COLO668 (cell line): ENCODE results near the gene NAT8L.

Source experiments
- DNase-seq: peaks from one replicate; lab custom pipeline; 2025; ENCODE audit not compliant: unreplicated experiment; lab: John Stamatoyannopoulos, UW

Gene NAT8L

DNA sequence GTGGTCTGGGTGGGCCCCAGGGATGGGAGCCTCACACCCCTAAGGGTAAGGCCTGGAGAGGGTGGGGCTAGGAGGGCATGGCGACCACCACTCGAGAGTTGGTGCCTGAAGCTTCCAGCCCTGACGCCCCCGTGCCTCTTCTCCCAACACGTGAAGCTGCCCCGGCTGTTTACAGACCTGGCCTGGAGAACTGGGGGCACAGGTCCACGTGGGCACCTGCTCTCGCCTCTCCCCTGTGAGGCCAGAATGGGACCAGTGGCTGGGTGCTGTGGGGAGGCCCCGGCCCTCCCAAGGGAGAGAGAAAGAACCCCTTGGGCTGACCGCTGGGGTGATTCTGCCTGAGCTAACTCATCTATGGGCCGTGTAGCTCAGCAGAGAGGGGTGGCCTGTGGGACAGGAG, 15.5 kb downstream of the NAT8L start:
- DNase-seq: no peak

DNA sequence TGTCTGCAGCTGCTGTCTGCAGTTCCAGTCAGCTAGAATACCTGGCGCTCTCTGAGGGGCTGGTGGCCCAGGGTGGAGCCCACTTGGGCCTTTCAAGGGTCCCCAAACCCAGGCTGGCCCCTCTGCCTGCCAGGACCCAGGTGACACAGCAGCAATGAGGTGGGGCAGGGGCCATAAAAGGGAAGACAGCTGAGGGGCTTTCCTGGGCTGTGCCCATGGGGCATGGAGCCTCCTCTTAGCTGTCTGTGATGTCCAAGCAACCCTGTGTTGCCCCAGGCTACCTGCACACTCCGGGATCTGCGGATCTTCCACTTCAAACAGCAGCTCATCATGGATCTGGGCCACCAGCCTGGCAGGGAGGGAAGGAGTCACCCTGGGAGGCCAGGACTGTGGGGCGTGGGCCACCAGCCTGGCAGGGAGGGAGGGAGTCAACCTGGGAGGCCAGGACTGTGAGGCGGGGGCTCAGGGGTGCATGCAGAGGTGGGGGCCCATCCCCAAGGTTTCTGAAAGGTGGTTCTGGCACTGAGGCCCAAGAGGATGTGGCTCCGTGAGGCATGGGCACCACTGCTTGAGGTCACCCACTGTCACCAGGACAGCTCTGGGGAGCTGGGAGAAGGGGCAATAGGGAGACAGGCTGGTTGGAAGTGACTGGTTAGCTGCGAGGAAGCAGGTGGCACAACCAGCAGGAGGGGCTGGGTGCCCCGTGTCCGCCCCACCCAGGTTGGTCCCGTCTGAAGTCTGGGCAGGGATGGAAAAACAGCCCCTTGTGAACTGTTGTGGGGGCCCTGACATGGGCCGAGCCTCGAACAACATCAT, 16.3 kb downstream of the NAT8L start:
- no peak for DNase-seq

DNA sequence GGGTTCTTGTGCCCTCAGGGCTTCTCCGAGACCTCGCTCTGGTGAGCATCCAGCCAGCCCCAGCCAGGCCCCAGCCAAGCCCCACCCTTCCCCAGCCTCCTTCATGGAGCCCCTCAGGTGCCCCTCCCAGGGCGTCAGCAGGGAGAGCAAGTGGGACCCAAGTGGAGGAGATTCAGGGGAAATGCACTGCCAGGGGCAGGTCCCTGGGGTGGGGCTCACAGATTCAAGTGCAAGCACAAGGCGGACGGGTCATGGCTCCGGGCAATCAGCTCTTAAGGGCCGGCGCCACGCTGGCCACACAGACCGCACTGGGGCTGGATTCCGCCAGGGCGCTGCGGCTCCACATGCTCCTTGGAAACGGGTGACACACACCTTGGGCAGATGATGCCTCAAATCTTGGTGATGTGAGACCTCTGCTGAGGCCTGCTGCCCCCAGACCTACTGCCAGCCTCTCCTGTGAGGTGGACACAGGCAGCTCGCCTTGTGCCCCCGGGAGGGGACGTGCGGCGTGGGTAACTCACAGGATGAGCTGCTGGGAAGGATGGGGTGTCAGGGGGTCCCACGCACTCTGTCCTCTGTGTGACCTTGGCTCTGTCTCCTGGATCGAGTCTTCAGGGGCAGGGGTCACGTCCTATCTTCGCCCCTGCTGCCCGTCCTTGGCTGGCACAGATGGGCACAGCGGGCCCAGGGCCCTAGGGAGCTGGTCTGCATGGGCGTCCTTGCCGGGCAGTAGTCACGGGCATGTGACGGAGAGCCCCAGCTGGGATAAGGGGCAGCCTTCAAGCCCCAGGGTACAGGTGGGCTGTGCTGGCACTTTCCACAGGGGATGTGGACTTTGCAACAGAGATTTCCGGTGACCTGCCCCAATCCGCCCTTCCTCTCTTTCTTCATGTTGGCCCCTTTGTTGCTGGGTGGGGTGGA, 17.1 kb downstream of the NAT8L start:
- DNase-seq: no peak

DNA sequence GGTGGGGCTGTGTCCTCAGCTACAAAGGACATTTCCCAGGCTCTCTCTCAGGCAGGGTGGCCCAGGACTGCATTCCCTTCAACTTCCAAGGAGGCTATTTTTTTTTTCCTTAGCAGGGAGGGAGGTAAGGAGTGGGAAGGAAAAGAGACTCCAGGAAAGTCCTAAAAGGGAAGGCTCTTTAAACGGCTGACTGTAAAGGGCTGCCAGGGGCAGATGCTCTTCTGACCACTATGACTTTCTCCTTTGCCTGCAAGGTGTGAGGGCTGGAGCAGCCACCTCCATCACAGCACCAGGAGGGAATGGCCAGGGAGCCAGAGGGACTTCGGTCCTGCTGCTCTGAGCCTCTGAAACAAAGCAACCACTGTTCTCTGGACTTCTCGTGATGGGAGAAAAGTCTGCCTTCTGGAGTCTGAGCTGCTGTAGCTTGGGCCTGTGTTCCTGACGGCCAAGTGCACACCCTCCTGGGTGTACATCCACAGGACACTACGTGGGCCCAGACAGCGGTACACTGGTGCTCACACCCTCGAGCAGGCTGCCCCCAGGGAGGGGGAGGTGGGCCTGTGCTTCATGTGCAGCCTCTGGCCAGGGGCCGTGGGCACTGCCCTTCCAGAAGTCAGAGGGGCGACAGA, 17.9 kb downstream of the NAT8L start:
- DNase-seq: no peak

DNA sequence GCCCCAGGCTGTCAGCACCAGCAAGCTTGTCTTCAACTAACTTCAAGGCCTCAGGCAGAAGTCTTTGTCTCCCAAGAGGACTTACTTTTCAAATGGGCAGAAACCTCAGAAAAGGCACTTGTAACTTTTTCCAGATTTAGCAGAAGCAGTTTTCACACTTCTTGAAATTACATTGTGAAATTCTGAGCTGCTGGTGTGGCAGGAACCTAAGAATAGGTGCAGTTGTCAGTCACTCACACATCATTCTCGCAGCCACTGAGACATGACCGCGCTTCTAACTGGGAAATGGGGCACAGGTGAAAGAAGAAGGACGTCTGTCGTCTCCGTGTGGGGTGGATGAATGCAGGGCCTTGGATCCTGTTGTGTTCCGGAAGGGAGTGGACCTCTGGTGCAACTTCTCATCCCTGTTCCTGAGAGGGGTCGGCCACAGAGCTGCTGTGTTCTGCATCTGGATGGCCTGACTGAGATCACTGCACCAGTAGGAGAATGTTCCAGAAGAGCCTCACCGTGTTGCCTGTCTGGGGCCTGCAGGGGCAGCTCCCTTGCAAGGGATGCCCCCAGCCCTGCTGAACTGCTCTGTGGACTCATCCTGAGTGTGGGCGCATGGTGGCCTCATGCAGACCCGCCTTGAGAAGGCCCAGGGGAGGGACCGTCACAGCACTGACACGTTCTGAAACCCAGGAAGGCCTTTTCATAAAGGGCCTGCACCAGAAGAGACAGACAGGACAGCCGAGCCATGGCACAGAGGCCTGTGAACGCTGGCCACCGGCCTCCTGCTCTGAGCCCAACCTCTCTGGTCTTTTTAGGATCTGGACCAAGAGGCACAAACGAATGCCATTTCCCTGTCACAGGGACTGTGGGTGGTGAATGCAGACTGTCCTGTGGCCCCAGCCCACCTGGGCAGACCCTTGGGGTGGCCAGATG, 18.7 kb downstream of the NAT8L start:
- DNase-seq: no peak

DNA sequence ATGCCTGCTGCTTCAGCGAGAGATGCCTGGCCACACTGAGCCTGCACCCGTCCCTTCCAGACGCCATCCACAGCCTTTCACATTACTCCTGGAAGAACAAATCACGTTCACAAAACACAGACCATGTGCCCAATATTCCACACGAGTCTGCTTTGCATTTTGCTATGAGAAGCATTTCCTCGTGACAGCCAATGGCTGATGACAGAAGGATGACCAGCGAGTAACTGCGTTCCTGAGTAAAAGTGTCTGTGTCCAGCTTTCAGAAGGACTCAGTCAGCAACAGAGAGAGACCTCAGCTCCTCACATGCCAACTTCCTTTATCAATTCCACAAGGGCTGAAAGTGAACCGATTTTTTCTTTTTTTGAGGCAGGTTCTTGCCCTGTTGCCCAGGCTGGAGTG, 19.5 kb downstream of the NAT8L start:
- DNase-seq: no peak

DNA sequence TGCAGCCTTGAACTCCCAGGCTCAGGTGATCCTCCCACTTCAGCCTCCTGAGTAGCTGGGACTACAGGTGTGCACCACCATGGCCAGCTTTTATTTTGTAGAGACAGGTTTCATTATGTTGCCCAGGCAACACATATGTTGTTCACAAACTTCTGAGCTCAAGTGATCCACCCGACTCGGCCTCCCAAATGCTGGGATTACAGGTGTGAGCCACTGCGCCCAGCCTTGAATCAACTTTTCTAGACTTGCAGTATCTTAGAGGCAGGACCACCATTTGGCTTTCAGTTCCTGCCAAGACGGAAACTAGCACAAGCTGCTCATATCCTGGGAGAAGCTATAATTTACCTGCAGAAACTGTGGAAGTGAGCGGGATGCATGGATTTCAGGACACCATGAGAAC, 19.9 kb downstream of the NAT8L start:
- no peak for DNase-seq

DNA sequence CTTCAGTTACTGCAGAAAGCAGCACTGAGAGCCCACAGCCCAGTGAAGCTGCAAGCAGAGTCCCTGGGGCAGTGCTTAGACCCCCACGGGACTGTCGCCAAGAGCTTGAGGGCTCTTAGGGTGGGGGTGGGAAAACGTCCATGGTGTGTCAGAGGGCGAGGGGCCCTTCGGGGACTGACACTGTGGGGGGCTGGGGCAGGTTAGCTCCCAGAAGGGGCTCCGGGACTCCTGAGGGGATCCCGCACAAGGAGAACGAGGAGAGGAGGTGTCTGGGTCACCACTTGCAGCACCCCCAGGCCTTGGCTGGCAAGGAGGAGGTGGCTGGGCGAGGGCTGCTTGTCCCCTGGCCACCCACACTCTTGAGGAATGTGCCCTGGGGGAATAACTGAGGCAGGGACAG, 20.8 kb downstream of the NAT8L start:
- no peak for DNase-seq

DNA sequence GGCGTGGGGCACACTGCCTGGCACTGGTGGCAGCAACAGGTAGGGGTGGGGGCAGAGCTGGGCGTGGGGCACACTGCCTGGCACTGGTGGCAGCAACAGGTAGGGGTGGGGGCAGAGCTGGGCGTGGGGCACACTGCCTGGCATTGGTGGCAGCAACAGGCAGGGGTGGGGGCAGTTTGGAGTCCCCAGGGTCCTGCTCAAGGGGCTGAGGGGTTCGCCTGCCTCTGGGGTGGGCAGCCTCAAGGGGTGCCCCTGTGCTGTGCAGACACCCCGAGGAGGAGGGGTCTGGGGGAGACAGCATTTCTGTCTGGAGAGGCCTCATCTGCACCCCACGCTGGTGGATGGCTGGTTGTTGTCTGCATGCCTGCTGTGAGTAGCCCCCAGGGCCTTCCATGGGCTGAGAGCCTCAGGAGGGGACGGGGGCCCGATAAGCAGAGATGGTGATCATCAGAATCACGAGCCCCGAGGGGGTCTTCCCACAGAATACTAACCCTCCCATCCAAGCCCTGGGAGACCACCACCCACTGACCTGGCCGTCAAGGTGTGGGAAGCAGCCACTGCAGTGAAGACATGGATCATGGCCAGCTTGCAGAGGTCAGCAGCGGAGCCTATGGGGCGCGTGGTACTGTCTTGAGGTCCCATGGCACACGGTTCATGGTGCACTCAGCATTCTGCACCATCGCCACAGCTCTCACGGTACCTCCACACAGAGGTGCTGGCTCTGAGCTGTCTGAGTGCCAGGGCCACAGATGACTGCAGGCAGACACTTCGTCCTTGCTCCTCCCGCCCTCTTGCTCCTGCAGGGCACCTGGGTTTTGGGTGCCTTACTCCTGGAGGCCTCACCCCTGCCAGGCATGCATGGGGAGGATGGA, 21.5 kb downstream of the NAT8L start:
- no peak for DNase-seq

DNA sequence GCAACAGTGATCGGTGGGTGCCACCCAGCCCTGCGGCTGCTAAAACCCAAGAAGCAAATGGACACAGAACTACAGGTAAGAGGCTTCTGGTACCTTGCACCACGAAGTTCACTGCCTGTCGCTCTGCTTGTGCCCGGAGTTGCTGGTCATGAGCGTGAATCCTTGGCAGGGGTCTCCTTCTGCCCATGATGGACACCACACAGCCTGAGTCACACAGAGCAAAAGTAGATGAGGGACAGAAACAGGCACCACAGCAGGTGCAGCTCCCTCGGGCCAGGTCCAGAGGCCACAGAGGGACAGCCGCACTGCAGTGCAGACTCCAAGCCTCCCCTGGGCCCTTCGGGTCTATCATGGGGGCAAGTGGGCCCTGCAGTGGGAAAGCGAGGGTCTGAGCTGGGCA, 22.4 kb downstream of the NAT8L start:
- DNase-seq: no peak

DNA sequence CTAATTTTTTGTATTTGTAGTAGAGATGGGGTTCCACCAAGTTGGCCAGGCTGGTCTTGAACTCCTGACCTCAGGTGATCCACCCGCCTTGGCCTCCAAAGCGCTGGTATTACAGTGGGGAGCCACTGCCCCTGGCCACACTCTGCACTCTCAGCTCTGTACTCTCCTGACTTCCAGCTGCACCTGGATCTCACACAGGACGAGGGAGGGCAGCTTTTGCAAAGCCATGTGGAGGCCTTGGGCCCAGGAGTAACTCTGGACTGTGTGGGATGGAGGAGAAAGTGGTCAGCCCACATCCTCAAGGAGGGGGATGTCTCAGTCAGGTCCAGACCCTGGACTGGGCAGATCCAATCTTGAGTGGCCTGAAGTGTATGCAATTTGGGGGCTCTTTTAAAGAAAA, 23.0 kb downstream of the NAT8L start:
- DNase-seq: no peak

DNA sequence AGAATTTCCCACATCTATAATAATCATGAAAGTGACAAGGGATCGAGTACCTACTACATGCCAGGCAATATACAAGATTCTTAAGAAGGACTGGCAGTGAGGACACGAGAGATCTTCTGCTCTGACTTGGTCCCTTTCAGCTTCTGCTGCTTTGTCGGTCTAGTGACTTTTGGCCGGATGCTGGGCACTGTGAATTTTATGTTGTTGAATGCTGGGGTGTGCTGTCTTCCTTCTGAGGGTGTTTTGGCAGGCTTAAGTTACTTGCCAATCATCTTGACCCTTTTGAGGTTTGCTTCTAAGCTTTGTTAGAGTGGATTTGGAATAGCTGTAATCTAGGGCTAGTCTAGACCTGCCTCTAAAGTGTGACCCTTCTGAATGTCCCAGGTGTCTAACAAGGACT, 23.5 kb downstream of the NAT8L start:
- DNase-seq: no peak

DNA sequence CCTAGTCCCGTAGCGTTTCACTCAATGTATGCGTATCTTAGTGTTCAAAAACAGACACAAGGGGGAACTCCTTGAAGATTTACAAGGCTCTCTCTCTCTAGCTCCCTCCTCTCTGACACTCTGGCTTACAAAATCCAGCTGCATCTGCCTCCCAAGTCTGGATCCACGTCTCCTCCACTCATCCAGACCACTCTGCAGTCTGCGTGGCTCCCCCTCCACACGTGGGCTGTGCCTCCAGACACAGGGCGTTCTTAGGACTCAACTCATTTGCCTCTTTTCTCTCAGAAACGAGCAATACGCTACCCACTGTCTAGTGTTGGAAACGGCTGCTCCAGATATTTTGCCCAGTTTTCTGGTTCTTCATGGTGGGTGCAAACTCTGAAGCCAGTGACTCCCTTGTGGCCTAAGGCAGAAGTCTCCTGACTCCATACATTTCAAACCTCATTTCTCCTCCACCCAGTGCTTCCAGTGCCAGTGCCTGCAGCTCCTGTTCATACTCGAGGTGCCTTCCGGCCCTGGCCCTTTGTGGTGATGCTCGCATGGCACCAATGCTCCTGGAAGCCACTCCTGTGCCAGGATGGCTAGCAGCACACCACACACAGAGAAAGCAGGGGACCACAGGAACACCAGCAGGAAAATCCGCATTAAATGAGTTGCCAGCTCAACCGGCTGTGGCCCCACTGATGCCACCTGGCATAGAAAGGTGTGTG, 24.1 kb downstream of the NAT8L start:
- no peak for DNase-seq

DNA sequence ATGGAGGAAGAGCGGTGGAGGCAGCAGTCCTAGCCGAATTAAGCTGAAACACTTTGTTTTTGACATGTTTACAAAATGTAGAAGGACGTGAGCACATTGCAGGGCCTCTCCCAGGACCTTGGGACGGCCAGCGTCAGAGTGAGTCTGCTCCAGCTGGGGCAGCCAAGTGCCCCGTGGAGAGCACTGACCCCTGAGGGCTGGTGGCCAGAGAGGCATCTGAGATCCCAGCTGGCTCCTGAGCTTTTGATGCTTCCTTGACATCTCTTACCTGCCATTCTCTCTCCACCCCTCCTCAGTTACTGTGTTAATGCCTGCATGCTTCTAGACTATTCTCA, 24.7 kb downstream of the NAT8L start:
- no peak for DNase-seq

DNA sequence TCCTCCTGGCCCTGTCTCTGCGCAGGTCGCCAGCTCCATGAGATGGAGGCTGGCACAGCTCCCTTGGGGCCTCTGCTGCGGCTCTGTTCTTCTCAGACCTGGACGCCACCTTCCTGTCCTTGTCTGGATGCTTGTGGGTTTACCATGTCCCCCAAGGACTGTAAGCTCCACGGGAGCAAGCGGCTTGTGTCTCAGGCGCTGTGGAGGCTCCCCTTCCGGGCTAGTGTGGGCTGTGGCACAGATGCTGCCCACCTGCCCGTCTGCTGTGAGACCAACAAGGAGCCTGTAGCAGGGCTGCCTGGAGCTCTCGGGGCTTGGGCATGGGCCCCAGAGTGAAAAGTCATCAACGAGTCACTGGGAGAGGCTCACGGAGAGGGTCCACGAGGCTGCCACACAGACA, 25.2 kb downstream of the NAT8L start:
- no peak for DNase-seq

DNA sequence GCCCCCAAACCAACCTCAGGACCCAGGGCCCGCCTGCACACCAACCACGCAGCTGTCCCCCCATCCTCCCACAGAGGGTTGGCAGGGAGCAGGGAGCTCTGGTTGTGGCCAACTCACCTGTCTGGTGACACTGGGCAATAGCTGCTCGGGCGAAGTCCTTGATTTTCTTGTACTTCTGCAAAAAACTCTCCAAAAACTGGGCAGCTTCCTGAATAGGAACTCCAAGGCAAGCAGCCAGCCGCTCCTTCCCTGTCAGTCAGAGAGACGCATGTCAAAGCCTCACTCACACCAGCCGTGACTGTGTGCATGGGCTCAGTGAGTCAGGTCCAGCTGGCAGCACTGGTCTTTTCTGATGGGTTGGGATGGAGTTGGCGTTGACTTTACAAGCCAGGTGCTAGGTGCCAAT, 26.4 kb downstream of the NAT8L start:
- peak; percentile 72 for DNase-seq

DNA sequence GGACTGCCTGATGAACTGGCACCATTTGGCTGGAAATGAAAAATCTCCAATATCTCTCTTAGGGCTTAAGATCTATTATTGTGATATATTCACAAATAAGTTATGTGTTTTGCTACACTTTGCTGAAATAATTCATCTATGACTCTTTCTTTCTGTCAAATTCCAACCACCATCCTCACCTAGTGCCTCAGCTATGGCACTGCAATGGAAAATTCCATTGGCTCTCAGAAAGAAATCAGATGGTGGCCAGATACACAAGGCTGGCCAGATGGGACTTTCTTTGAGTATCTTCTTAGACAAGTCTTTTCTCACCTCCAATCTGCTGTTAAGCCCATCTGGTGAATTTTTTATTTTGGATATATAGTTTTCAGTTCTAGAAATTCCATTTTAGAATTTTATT, 28.0 kb downstream of the NAT8L start:
- DNase-seq: no peak

DNA sequence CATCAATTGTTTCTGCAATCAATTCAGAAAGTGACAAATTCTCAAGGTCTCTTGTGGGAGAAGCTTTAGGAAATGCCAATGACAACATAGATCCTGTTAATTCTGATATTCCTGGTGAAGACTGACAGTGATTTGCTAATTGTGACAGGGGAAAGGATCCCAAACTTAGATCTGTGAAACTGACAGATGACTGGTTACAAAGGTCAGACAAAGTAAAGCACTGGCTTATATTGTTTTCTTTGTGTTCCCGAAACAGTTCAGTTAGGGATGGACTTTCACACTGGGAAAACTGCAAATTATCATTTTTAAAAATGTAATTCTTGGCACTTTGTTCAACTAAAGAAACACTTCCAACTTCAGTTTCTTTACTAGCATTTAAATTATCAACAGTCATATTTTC, 30.1 kb downstream of the NAT8L start:
- DNase-seq: no peak

DNA sequence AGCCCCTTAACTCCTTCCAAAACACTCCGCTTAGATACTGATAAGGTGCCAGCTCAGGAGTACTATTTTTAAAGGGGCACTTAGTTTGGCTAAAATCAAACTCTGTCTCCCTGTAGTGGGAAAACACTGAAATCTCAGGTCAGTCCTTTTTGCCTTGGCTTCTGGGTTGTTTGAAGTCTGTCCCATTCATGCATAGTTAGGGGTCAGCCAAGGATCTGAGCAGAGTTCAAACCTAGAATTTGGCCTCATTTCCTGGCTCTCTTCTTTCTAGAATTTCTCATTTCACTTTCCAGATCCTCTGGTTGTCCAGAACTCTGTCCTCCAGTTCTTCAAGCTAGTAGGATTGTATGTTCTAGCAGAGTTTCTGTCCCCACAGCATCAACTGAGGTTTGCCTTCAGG, 31.5 kb downstream of the NAT8L start:
- DNase-seq: no peak
